ENCODE data around the gene COL6A3. TPM values are rescaled to one million over a fixed set of nuclear protein-coding genes. Genes with fewer than 3 reads are reported as not detected.

Gene COL6A3
- total RNA-seq, 1 donor from 2014 or later: 57.1 TPM

DNA sequence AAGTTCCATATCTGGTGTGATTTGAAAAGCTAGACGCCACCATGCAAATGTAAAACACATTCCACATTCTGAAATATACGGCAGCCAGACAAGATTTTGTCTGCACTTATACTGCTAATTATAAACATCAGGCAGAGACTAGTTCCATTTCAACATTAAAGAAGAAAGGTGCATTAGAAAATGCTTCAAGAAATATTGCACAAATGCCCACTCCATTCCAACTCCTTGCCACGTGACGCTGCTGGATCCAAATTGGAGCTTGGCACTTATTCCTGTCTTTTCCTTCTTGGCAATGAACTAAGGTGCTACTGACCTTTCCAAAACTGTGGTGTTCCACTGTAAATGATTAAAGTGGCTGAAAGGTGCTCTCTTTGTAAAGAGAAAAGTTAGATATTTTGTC is 6.3 kb downstream of the COL6A3 start:
- Histone ChIP-seq H3K27ac (replicated peaks) (peak overlapping the region; percentile 82), H3K36me3 (no peaks in the 10 kb centered on the region), H3K9me3 (replicated peaks) (no peaks in the 10 kb centered on the region), H3K27me3 (ENCODE audit: low read depth) (peaks cover 31% of the 10 kb centered on the region), H3K4me1 (peaks cover 60% of the 10 kb centered on the region), H3K4me3 (peak overlapping the region; percentile 62)
- TF ChIP-seq, protein P1, sequence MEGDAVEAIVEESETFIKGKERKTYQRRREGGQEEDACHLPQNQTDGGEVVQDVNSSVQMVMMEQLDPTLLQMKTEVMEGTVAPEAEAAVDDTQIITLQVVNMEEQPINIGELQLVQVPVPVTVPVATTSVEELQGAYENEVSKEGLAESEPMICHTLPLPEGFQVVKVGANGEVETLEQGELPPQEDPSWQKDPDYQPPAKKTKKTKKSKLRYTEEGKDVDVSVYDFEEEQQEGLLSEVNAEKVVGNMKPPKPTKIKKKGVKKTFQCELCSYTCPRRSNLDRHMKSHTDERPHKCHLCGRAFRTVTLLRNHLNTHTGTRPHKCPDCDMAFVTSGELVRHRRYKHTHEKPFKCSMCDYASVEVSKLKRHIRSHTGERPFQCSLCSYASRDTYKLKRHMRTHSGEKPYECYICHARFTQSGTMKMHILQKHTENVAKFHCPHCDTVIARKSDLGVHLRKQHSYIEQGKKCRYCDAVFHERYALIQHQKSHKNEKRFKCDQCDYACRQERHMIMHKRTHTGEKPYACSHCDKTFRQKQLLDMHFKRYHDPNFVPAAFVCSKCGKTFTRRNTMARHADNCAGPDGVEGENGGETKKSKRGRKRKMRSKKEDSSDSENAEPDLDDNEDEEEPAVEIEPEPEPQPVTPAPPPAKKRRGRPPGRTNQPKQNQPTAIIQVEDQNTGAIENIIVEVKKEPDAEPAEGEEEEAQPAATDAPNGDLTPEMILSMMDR (IDR thresholded peaks at IDR 0.05; ENCODE audit: borderline replicate concordance): no peak
- DNase-seq: no peak
- intact Hi-C loops (cut with micrococcal nuclease): loop anchor here (10.0 kb wide), 1 partner anchor 253 kb away; no protein-coding TSS in a partner anchor

DNA sequence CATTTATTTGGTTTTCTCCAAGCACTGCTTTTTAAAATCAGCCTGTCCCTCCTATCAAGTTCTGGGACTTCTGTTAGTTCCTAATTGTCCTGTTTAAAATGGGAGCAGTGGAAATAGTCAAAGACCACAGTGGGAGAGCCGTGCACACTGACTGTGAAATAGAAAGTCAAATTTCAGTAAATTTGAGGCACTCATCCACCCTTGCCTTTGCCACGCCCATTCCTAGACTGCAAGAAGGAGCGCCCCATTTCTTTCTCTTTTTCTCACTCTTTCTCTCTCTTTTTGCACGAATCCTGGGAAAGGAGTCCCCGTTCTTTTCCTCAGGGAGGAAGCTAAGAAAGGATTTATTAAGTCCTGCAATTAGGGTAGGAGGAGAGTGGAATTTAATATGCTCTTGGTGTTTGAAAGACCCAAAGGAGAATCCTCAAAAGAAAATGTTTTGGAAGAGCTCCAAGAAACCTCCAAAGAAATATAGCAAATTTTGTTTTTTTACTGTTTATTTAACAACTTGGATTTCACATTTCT is 7.5 kb downstream of the COL6A3 start:
- peaks cover 18% of the 10 kb centered on the region for H3K27me3 ChIP-seq (ENCODE audit: low read depth)
- no peaks in the 10 kb centered on the region for H3K36me3 ChIP-seq
- intact Hi-C loops (cut with micrococcal nuclease): loop anchor here (10.0 kb wide), 1 partner anchor 252 kb away; no protein-coding TSS in a partner anchor
- peak overlapping the region; percentile 62 for H3K4me3 ChIP-seq
- peak overlapping the region; percentile 82 for H3K27ac ChIP-seq (replicated peaks)
- no peak for DNase-seq
- no peaks in the 10 kb centered on the region for H3K9me3 ChIP-seq (replicated peaks)
- TF ChIP-seq, protein P1 (IDR thresholded peaks at IDR 0.05; ENCODE audit: borderline replicate concordance): no peak
- peaks cover 63% of the 10 kb centered on the region for H3K4me1 ChIP-seq

DNA sequence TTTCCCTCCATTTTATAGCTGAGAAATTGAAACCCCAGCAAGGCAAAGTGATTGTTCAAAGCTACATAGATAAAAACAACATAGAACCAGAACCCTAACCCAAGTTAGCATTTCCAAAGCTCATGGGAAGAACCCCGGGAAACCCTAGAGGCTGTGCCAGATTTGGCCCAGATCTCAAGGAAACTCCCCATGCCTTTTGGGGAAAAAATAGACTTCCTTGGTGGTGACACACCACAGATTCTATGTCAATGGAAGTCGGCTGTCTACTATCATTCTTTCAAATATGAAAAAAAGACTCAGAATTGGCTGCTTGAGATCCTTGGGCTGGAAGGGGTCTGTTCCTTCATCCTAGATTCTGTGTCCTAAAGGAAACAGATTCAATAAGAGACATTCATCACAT is 8.4 kb downstream of the COL6A3 start:
- Histone ChIP-seq H3K36me3 (no peaks in the 10 kb centered on the region), H3K4me3 (peak overlapping the region; percentile 3), H3K27ac (replicated peaks) (peak overlapping the region; percentile 82), H3K27me3 (ENCODE audit: low read depth) (peaks cover 10% of the 10 kb centered on the region), H3K4me1 (peaks cover 63% of the 10 kb centered on the region), H3K9me3 (replicated peaks) (no peaks in the 10 kb centered on the region)
- TF ChIP-seq, protein P1 (IDR thresholded peaks at IDR 0.05; ENCODE audit: borderline replicate concordance): no peak
- intact Hi-C loops (cut with micrococcal nuclease): loop anchor here (10.0 kb wide), 1 partner anchor 251 kb away; no protein-coding TSS in a partner anchor
- no peak for DNase-seq

DNA sequence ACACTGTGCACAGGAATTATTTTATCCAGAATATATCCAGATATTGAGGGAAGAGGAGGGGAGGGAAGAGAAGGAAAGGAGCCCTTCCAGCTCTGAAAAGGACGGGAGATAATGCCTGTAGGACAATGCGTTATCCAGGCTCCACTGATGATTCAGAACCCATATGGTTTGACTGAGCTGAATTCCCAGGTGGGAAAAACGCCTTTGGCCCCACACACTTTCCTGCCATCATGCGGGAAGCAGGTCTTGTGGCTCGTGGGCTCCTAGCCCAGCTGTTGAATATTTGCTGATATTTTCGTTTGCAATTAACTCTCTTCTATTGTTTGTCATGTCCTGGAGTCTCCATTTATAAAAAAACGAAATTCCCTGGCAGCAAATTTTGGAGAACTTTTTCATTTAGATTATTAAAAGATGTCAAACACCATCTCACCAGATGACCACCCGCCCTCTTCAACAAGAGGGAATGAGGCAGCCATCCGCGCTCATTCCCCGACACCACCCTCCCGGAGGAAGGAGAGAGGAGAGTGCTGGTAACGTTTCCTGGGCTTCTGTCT is 8.9 kb downstream of the COL6A3 start:
- intact Hi-C loops (cut with micrococcal nuclease): loop anchor here (10.0 kb wide), 1 partner anchor 250 kb away; no protein-coding TSS in a partner anchor
- TF ChIP-seq, protein P1 (IDR thresholded peaks at IDR 0.05; ENCODE audit: borderline replicate concordance): no peak
- Histone ChIP-seq H3K27ac (replicated peaks) (peak overlapping the region; percentile 82), H3K27me3 (ENCODE audit: low read depth) (peaks cover 5% of the 10 kb centered on the region), H3K36me3 (no peaks in the 10 kb centered on the region), H3K9me3 (replicated peaks) (no peaks in the 10 kb centered on the region), H3K4me3 (peak overlapping the region; percentile 3), H3K4me1 (peaks cover 68% of the 10 kb centered on the region)
- no peak for DNase-seq

DNA sequence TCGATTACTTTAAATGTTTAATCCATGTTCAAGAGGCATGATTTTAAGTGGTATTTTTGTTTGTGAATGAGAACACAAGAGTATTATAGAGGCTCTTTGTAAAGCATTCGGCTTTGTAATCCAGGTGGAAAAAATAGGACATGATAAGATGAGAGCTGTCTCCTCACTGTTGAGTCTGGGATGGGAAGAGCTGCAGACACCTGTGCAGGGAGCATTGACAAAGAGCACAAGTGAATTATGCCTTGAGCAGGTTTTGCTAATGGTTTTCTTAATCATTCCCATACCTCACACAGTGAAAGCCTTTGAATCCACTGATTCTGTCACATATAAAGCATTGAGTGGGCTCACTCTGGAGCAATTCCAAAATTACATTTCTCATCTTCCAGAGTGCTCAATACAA is 9.6 kb downstream of the COL6A3 start:
- DNase-seq: no peak
- H3K4me3 ChIP-seq: peak overlapping the region; percentile 3
- H3K9me3 ChIP-seq (replicated peaks): no peaks in the 10 kb centered on the region
- peaks cover 6% of the 10 kb centered on the region for H3K27me3 ChIP-seq (ENCODE audit: low read depth)
- TF ChIP-seq, protein P1 (IDR thresholded peaks at IDR 0.05; ENCODE audit: borderline replicate concordance): no peak
- peaks cover 71% of the 10 kb centered on the region for H3K4me1 ChIP-seq
- intact Hi-C loops (cut with micrococcal nuclease): loop anchor here (10.0 kb wide), 1 partner anchor 250 kb away; no protein-coding TSS in a partner anchor
- H3K27ac ChIP-seq (replicated peaks): peak overlapping the region; percentile 82
- H3K36me3 ChIP-seq: no peaks in the 10 kb centered on the region

Measured in left ventricle myocardium inferior (tissue), 1 donor.